ENCODE results near the gene ZBTB33.

ZBTB33 gene

DNA sequence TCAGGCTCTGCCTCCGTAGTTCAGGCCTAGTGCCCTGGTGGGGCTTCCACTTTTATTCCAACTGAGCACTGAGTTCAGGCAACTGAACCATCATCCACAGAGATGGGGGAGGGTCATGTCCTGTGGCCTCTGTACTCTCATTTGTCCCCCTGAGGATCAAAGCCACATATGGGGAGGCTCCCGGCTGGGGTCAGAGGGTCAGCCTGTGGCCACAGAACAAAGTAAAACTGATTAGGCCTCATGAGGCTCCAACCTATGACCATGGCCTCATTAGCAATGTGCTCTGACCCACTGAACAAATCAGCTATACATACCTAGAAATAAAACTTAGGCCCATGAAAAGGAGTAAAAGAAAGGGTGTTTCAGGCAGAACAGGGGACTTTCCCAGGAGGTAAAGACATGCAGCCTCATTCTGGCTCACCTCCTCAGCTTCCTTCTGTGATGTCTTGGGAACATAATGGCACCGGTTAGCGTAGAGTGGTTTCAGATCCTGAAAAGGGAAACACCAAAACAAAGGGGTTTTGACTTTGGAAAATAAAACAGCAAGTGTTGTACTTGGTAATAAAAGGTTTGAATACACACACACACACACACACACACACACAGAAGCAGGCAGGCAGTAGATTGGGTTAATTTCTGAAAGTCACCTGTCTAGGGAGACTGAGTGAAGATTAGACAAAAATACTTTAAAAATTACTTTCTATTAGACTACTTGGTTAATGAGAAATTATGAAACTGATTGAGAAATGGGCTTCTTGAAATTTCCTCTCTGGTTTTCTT lies 36.3 kb downstream of the ZBTB33 start:
- Histone ChIP-seq H3K79me2 (ENCODE audit: low read length) (no peaks in the 10 kb centered on the region), H2AFZ (ENCODE audit: low read depth, low read length) (0 out of 2 replicates have a peak overlapping the region, but pooled peaks have one; percentile 0), H3K9me3 (ENCODE audit: insufficient read depth, low read length) (no peaks in the 10 kb centered on the region), H3K4me1 (ENCODE audit: low read length) (peaks cover 20% of the 10 kb centered on the region), H3K36me3 (replicated peaks; ENCODE audit: low read depth, low read length) (no peaks in the 10 kb centered on the region), H3K9ac (ENCODE audit: low read length) (peak overlapping the region; percentile 36; the same call in 1 of the 2 replicates), H4K20me1 (ENCODE audit: insufficient read depth, low read length) (no peaks in the 10 kb centered on the region), H3K4me3 (ENCODE audit: low read length) (0 out of 2 replicates have a peak overlapping the region, but pooled peaks have one; percentile 13), H3K27me3 (ENCODE audit: low read depth, low read length) (no peaks in the 10 kb centered on the region), H3K27ac (ENCODE audit: low read length) (peak overlapping the region; percentile 63), H3K4me2 (ENCODE audit: low read length) (peak overlapping the region; percentile 65)
- TF ChIP-seq, protein P1, sequence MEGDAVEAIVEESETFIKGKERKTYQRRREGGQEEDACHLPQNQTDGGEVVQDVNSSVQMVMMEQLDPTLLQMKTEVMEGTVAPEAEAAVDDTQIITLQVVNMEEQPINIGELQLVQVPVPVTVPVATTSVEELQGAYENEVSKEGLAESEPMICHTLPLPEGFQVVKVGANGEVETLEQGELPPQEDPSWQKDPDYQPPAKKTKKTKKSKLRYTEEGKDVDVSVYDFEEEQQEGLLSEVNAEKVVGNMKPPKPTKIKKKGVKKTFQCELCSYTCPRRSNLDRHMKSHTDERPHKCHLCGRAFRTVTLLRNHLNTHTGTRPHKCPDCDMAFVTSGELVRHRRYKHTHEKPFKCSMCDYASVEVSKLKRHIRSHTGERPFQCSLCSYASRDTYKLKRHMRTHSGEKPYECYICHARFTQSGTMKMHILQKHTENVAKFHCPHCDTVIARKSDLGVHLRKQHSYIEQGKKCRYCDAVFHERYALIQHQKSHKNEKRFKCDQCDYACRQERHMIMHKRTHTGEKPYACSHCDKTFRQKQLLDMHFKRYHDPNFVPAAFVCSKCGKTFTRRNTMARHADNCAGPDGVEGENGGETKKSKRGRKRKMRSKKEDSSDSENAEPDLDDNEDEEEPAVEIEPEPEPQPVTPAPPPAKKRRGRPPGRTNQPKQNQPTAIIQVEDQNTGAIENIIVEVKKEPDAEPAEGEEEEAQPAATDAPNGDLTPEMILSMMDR (IDR thresholded peaks at IDR 0.05; ENCODE audit: low read depth, low read length): no peak
- no peak for TF ChIP-seq EZH2phosphoT487 (IDR thresholded peaks at IDR 0.05; ENCODE audit: low read depth)

DNA sequence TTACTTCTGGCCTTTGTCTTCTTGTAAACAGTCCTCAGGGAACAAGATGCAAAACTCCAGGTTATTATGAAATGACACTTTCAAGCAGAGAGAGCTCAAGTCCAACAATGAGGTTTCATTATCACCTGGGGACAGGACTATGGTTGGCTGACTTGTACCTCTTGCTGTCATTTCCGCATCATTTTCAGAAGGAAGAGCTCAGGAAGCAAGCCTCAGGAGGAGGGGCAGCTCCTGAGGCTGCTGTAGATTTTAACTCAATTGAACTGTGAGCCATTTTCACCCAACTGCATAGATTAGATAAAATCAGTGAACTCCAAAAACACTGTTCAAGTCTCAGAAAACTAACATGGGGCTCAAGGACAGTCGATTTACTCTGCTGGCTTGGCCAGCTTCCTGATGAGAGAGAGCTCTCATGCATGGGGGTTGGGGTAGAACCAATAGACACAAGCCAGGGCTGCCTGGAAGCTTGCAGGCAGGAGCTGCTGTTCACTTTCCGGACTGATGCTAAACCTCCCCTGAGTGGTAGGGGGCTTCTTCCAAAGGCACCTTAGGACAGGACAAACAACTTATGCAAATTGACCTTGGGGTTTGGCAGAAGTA lies 37.0 kb downstream of the ZBTB33 start:
- H3K27ac ChIP-seq (ENCODE audit: low read length): peak overlapping the region; percentile 63

DNA sequence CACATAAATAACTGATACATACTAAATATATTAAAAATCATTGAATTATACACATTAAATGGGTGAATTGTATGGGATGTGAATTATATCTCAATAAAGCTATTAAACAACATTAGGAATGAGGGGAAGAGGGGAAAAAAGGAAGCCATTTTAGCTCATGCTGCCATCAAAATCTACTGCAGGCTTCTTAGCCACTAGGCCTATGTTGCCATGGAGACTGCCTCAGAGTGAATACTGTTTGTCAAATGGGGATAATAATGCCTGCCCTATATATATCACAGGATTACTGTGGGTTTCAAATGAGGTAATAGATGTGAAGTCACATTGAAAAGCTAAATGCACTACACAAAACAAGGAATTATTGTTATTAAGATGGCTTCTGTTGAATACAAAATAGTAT lies 39.5 kb downstream of the ZBTB33 start:
- no peak overlapping the region for H3K4me3 ChIP-seq (ENCODE audit: low read length)
- no peak for TF ChIP-seq EZH2phosphoT487 (IDR thresholded peaks at IDR 0.05; ENCODE audit: low read depth)
- TF ChIP-seq, protein P1 (IDR thresholded peaks at IDR 0.05; ENCODE audit: low read depth, low read length): no peak
- H3K4me1 ChIP-seq (ENCODE audit: low read length): peaks cover 20% of the 10 kb centered on the region
- H2AFZ ChIP-seq (ENCODE audit: low read depth, low read length): no peak overlapping the region
- H3K9me3 ChIP-seq (ENCODE audit: insufficient read depth, low read length): no peaks in the 10 kb centered on the region
- no peaks in the 10 kb centered on the region for H3K36me3 ChIP-seq (replicated peaks; ENCODE audit: low read depth, low read length)
- no peaks in the 10 kb centered on the region for H3K79me2 ChIP-seq (ENCODE audit: low read length)
- no peaks in the 10 kb centered on the region for H3K27me3 ChIP-seq (ENCODE audit: low read depth, low read length)
- H3K4me2 ChIP-seq (ENCODE audit: low read length): no peak overlapping the region
- no peak overlapping the region for H3K9ac ChIP-seq (ENCODE audit: low read length)
- H3K27ac ChIP-seq (ENCODE audit: low read length): no peak overlapping the region
- H4K20me1 ChIP-seq (ENCODE audit: insufficient read depth, low read length): no peaks in the 10 kb centered on the region

More for the DNA sequence above, 37.0 kb downstream of the ZBTB33 start:
- Histone ChIP-seq H3K9ac (ENCODE audit: low read length) (no peak overlapping the region), H3K79me2 (ENCODE audit: low read length) (no peaks in the 10 kb centered on the region), H3K9me3 (ENCODE audit: insufficient read depth, low read length) (no peaks in the 10 kb centered on the region), H3K4me3 (ENCODE audit: low read length) (no peak overlapping the region), H3K27me3 (ENCODE audit: low read depth, low read length) (no peaks in the 10 kb centered on the region), H4K20me1 (ENCODE audit: insufficient read depth, low read length) (no peaks in the 10 kb centered on the region), H3K36me3 (replicated peaks; ENCODE audit: low read depth, low read length) (no peaks in the 10 kb centered on the region), H3K4me2 (ENCODE audit: low read length) (peak overlapping the region; percentile 65), H2AFZ (ENCODE audit: low read depth, low read length) (0 out of 2 replicates have a peak overlapping the region, but pooled peaks have one; percentile 0), H3K4me1 (ENCODE audit: low read length) (peaks cover 20% of the 10 kb centered on the region)
- TF ChIP-seq, protein P1 (IDR thresholded peaks at IDR 0.05; ENCODE audit: low read depth, low read length): no peak
- TF ChIP-seq EZH2phosphoT487 (IDR thresholded peaks at IDR 0.05; ENCODE audit: low read depth): no peak

DNA sequence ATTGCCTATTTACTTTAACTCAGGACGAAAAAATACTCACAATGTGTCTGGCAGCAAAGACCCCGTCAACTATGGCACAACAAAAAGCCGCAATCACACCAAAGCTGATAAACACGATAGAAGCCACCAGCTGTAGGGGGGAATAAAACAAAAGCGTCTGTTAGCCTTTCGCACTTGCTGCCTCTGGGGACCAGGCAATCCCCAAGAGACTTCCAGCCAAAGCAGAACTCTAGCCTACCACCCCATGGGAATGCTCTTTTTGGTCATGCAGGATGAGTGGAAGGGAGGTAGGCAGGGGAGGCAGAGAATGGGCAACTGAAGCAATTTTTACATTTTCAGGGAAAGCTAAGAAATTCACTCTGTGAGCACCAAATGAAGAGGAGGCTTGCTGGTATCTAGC lies 40.6 kb downstream of the ZBTB33 start:
- Histone ChIP-seq H4K20me1 (ENCODE audit: insufficient read depth, low read length) (no peaks in the 10 kb centered on the region), H3K27ac (ENCODE audit: low read length) (no peak overlapping the region), H3K4me2 (ENCODE audit: low read length) (no peak overlapping the region), H3K4me1 (ENCODE audit: low read length) (peaks cover 18% of the 10 kb centered on the region), H3K9me3 (ENCODE audit: insufficient read depth, low read length) (no peaks in the 10 kb centered on the region), H2AFZ (ENCODE audit: low read depth, low read length) (no peak overlapping the region), H3K27me3 (ENCODE audit: low read depth, low read length) (no peaks in the 10 kb centered on the region), H3K9ac (ENCODE audit: low read length) (no peak overlapping the region), H3K4me3 (ENCODE audit: low read length) (no peak overlapping the region), H3K79me2 (ENCODE audit: low read length) (no peaks in the 10 kb centered on the region), H3K36me3 (replicated peaks; ENCODE audit: low read depth, low read length) (no peaks in the 10 kb centered on the region)
- no peak for TF ChIP-seq EZH2phosphoT487 (IDR thresholded peaks at IDR 0.05; ENCODE audit: low read depth)

Measured in OCI-LY3 (cell line).